AG08395 (cell line): ENCODE results near the gene ST6GALNAC1.

ENCODE experiments used
- DNase-seq: peaks from one replicate; pipeline ENCODE4 v3.0.0; 2012; ENCODE audit warnings: mixed read lengths, low spot score

The ST6GALNAC1 gene

GRCh38 chr17:76643553-76644148 lies at the start of gene ST6GALNAC1:
Gene ST6GALNAC1 (minus strand): TSS chr17:76643757. CDS start chr17:76643638, 119 bp downstream.
- no peak for DNase-seq

- DNase-seq, result no peak
These were observed 48.0 kb upstream of the ST6GALNAC1 start for GRCh38 chr17:76691379-76692191.

- DNase-seq, result no peak
These were observed 47.2 kb upstream of the ST6GALNAC1 start for GRCh38 chr17:76690596-76691280.

- DNase-seq, result no peak
These were observed 46.3 kb upstream of the ST6GALNAC1 start for GRCh38 chr17:76689859-76690258.

- peak; percentile 41 for DNase-seq
These were observed 44.6 kb upstream of the ST6GALNAC1 start for GRCh38 chr17:76688165-76688622.

GRCh38 chr17:76687298-76688164 lies 44.0 kb upstream of the ST6GALNAC1 start:
- DNase-seq, result peak; percentile 61

GRCh38 chr17:76686538-76687297 lies 43.2 kb upstream of the ST6GALNAC1 start:
- no peak for DNase-seq

GRCh38 chr17:76685846-76686245 lies 42.3 kb upstream of the ST6GALNAC1 start:
- DNase-seq, result no peak

GRCh38 chr17:76685366-76685765 lies 41.8 kb upstream of the ST6GALNAC1 start:
- no peak for DNase-seq

- no peak for DNase-seq
These were observed 41.2 kb upstream of the ST6GALNAC1 start for GRCh38 chr17:76684756-76685155.

- no peak for DNase-seq
These were observed 40.6 kb upstream of the ST6GALNAC1 start for GRCh38 chr17:76683921-76684745.

- DNase-seq, result no peak
These were observed 39.6 kb upstream of the ST6GALNAC1 start for GRCh38 chr17:76683011-76683755.

- DNase-seq, result no peak
These were observed 38.7 kb upstream of the ST6GALNAC1 start for GRCh38 chr17:76682296-76682695.

GRCh38 chr17:76681222-76682137 lies 37.9 kb upstream of the ST6GALNAC1 start:
- peak; percentile 64 for DNase-seq

GRCh38 chr17:76679239-76679638 lies 35.7 kb upstream of the ST6GALNAC1 start:
- no peak for DNase-seq

GRCh38 chr17:76678330-76678729 lies 34.8 kb upstream of the ST6GALNAC1 start:
- DNase-seq, result no peak

GRCh38 chr17:76677406-76677805 lies 33.8 kb upstream of the ST6GALNAC1 start:
- DNase-seq, result no peak

GRCh38 chr17:76676629-76677028 lies 33.1 kb upstream of the ST6GALNAC1 start:
- DNase-seq, result no peak
